GM12875 (cell line): ENCODE data around the gene RPN2.

Experiments used
- H3K4me3 ChIP-seq: one replicate; pipeline ENCODE4 v1.5.1; 2011; ENCODE audit warnings: low read depth, low read length, control low read depth
- CTCF ChIP-seq: IDR thresholded peaks from 2 replicates; pipeline ENCODE4 v1.5.1; 2011; ENCODE audit warnings: low read depth, mild to moderate bottlenecking, control low read depth, inconsistent platforms, low read length, moderate library complexity, borderline replicate concordance; ENCODE audit not compliant: insufficient read depth

RPN2 gene

GRCh38 chr20:37274851-37275524, 95.9 kb downstream of the RPN2 start:
- TF ChIP-seq CTCF: no peak
- H3K4me3 ChIP-seq: no peak overlapping the region

GRCh38 chr20:37276494-37277252, 97.5 kb downstream of the RPN2 start:
- H3K4me3 ChIP-seq: no peak overlapping the region
- peak; percentile 31; the same call in 1 of the 2 replicates for TF ChIP-seq CTCF

GRCh38 chr20:37277253-37277593, 98.1 kb downstream of the RPN2 start:
- TF ChIP-seq CTCF: no peak
- no peak overlapping the region for H3K4me3 ChIP-seq

GRCh38 chr20:37278966-37279590, 99.9 kb downstream of the RPN2 start:
- no peak overlapping the region for H3K4me3 ChIP-seq
- no peak for TF ChIP-seq CTCF

GRCh38 chr20:37279820-37280219, 100.7 kb downstream of the RPN2 start:
- H3K4me3 ChIP-seq: no peak overlapping the region
- TF ChIP-seq CTCF: no peak

- H3K4me3 ChIP-seq: no peak overlapping the region
- TF ChIP-seq CTCF: no peak
Observed at GRCh38 chr20:37280403-37280802, 101.3 kb downstream of the RPN2 start.
